PC-9 (cell line): Measurements from ENCODE around the gene TMEM217.

Experiments
- EZH2 ChIP-seq: fragments of 200-600 bp; sonication (generic); IDR thresholded peaks from 2 replicates; pipeline ENCODE4 v1.8.0; 2017; ENCODE audit warnings: antibody characterized with exemption, low read depth
- TF ChIP-seq, protein P1 (sequence below): fragments of 200-600 bp; sonication (generic); conservative IDR thresholded peaks from 2 replicates; pipeline ENCODE4 v1.6.1; 2017; ENCODE audit warnings: mixed run types, antibody characterized with exemption, mild to moderate bottlenecking, moderate library complexity

- TF ChIP-seq, protein P1, sequence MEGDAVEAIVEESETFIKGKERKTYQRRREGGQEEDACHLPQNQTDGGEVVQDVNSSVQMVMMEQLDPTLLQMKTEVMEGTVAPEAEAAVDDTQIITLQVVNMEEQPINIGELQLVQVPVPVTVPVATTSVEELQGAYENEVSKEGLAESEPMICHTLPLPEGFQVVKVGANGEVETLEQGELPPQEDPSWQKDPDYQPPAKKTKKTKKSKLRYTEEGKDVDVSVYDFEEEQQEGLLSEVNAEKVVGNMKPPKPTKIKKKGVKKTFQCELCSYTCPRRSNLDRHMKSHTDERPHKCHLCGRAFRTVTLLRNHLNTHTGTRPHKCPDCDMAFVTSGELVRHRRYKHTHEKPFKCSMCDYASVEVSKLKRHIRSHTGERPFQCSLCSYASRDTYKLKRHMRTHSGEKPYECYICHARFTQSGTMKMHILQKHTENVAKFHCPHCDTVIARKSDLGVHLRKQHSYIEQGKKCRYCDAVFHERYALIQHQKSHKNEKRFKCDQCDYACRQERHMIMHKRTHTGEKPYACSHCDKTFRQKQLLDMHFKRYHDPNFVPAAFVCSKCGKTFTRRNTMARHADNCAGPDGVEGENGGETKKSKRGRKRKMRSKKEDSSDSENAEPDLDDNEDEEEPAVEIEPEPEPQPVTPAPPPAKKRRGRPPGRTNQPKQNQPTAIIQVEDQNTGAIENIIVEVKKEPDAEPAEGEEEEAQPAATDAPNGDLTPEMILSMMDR = no peak
- TF ChIP-seq EZH2 = no peak
Observed at GRCh38 chr6:37244430-37245310, 13.3 kb downstream of the TMEM217 start.
